GOT3 (cell line): ENCODE results near the gene ATP7B.

Source experiments
- DNase-seq: peaks from one replicate; lab custom pipeline; 2025; ENCODE audit warnings: mixed read lengths; lab: John Stamatoyannopoulos, UW

Gene ATP7B

GRCh38 chr13:51978796-51979556 lies 32.3 kb downstream of the ATP7B start:
- no peak for DNase-seq

- no peak for DNase-seq
These were observed 33.6 kb downstream of the ATP7B start for GRCh38 chr13:51977625-51978024.

GRCh38 chr13:51976890-51977289 lies 34.4 kb downstream of the ATP7B start:
- DNase-seq, result no peak

GRCh38 chr13:51976423-51976822 lies 34.8 kb downstream of the ATP7B start:
- DNase-seq, result no peak

GRCh38 chr13:51974482-51974881 lies 36.8 kb downstream of the ATP7B start:
- DNase-seq, result no peak

- DNase-seq, result no peak
These were observed 39.5 kb downstream of the ATP7B start for GRCh38 chr13:51971520-51972426.

GRCh38 chr13:51970349-51970748 lies 40.9 kb downstream of the ATP7B start:
- no peak for DNase-seq

- DNase-seq, result no peak
These were observed 43.5 kb downstream of the ATP7B start for GRCh38 chr13:51967482-51968446.

GRCh38 chr13:51966186-51966585 lies 45.1 kb downstream of the ATP7B start:
- DNase-seq, result no peak

GRCh38 chr13:51961493-51962403 lies 49.5 kb downstream of the ATP7B start:
- no peak for DNase-seq

- no peak for DNase-seq
These were observed 50.5 kb downstream of the ATP7B start for GRCh38 chr13:51960766-51961165.

- no peak for DNase-seq
These were observed 51.5 kb downstream of the ATP7B start for GRCh38 chr13:51959773-51960172.

- no peak for DNase-seq
These were observed 53.1 kb downstream of the ATP7B start for GRCh38 chr13:51958217-51958547.

- no peak for DNase-seq
These were observed 53.7 kb downstream of the ATP7B start for GRCh38 chr13:51957377-51958216.

- no peak for DNase-seq
These were observed 54.5 kb downstream of the ATP7B start for GRCh38 chr13:51956717-51957116.

- DNase-seq, result no peak
These were observed 55.2 kb downstream of the ATP7B start for GRCh38 chr13:51955816-51956603.

- no peak for DNase-seq
These were observed 55.9 kb downstream of the ATP7B start for GRCh38 chr13:51955281-51955771.

- DNase-seq, result no peak
These were observed 57.7 kb downstream of the ATP7B start for GRCh38 chr13:51953347-51954195.
